GM12873 (cell line): ENCODE results near the gene TRIM66.

Experiments used
- CTCF ChIP-seq: IDR thresholded peaks from 2 replicates; pipeline ENCODE4 v1.5.1; 2012; ENCODE audit warnings: low read depth, mild to moderate bottlenecking, moderate library complexity, low read length, control low read depth; ENCODE audit not compliant: insufficient read depth; ENCODE audit errors: missing control alignments

Gene TRIM66

GRCh38 chr11:8679006-8679405 lies 3.5 kb downstream of the TRIM66 start:
- no peak for TF ChIP-seq CTCF

- TF ChIP-seq CTCF: no peak
Measured at GRCh38 chr11:8676458-8676857, 6.0 kb downstream of the TRIM66 start.

- TF ChIP-seq CTCF: no peak
Measured at GRCh38 chr11:8674859-8675258, 7.6 kb downstream of the TRIM66 start.

GRCh38 chr11:8672346-8672745 lies 10.1 kb downstream of the TRIM66 start:
- TF ChIP-seq CTCF: no peak

- TF ChIP-seq CTCF: no peak
Measured at GRCh38 chr11:8671651-8672062, 10.8 kb downstream of the TRIM66 start.

- TF ChIP-seq CTCF: no peak
Measured at GRCh38 chr11:8671193-8671612, 11.3 kb downstream of the TRIM66 start.

GRCh38 chr11:8665222-8665621 lies 17.2 kb downstream of the TRIM66 start:
- no peak for TF ChIP-seq CTCF
